H9 (cell line): Measurements from ENCODE around the gene TRIM26. TPM values are rescaled to one million over a fixed set of nuclear protein-coding genes. Genes with fewer than 3 reads are reported as not detected.
"Not testable (repeated sequence)": the region's sequence is repeated elsewhere in the genome, so short reads cannot be mapped to it uniquely, and the experiment has no call there.

ENCODE experiments used
- DNase-seq: peaks from one replicate; pipeline ENCODE4 v3.0.0-alpha.2; 2017
- H2AFZ ChIP-seq: one replicate; pipeline ENCODE4 v1.6.1; 2013; ENCODE audit warnings: mild to moderate bottlenecking, low read length, control low read depth, moderate library complexity
- H2AK5ac ChIP-seq: 2 replicates; pipeline ENCODE4 v1.6.1; 2013; ENCODE audit warnings: low read length, control low read depth, mixed read lengths; ENCODE audit not compliant: insufficient read length
- H2BK120ac ChIP-seq: one replicate; pipeline ENCODE4 v1.6.1; 2013; ENCODE audit warnings: low read depth, mild to moderate bottlenecking, low read length, control low read depth, inconsistent platforms; ENCODE audit not compliant: poor library complexity, severe bottlenecking
- H2BK12ac ChIP-seq: 2 replicates; pipeline ENCODE4 v1.6.1; 2013; ENCODE audit warnings: low read length, control low read depth, mixed read lengths, low read depth; ENCODE audit not compliant: insufficient read length
- H2BK15ac ChIP-seq: 2 replicates; pipeline ENCODE4 v1.6.1; 2013; ENCODE audit warnings: low read depth, low read length, control low read depth
- H2BK20ac ChIP-seq: one replicate; pipeline ENCODE4 v1.6.1; 2013; ENCODE audit warnings: low read depth, mild to moderate bottlenecking, low read length, control low read depth, inconsistent platforms; ENCODE audit not compliant: poor library complexity, severe bottlenecking
- H2BK5ac ChIP-seq: 2 replicates; pipeline ENCODE4 v1.6.1; 2013; ENCODE audit warnings: low read length, control low read depth, mixed read lengths; ENCODE audit not compliant: insufficient read length
- H3K14ac ChIP-seq: 2 replicates; pipeline ENCODE4 v1.6.1; 2013; ENCODE audit warnings: low read length, control low read depth; ENCODE audit not compliant: insufficient read depth
- H3K18ac ChIP-seq: 2 replicates; pipeline ENCODE4 v1.6.1; 2013; ENCODE audit warnings: low read depth, mild to moderate bottlenecking, mixed read lengths, low read length, control low read depth; ENCODE audit not compliant: insufficient read length
- H3K23ac ChIP-seq: 2 replicates; pipeline ENCODE4 v1.6.1; 2013; ENCODE audit warnings: low read length, control low read depth, mixed read lengths, low read depth; ENCODE audit not compliant: insufficient read length
- H3K23me2 ChIP-seq: 2 replicates; pipeline ENCODE4 v1.6.1; 2013; ENCODE audit warnings: low read depth, mild to moderate bottlenecking, mixed read lengths, low read length, control low read depth; ENCODE audit not compliant: insufficient read length, poor library complexity, severe bottlenecking
- H3K27ac ChIP-seq: 2 replicates; pipeline ENCODE4 v1.5.1; 2013; ENCODE audit warnings: low read length, control low read depth, mixed read lengths, low read depth; ENCODE audit not compliant: insufficient read length
- H3K27me3 ChIP-seq: 2 replicates; pipeline ENCODE4 v1.6.1; 2013; ENCODE audit warnings: low read length, control low read depth, inconsistent platforms; ENCODE audit not compliant: insufficient read depth
- H3K4ac ChIP-seq: 2 replicates; pipeline ENCODE4 v1.6.1; 2013; ENCODE audit warnings: low read depth, mild to moderate bottlenecking, control low read depth, inconsistent platforms, low read length, moderate library complexity
- H3K4me1 ChIP-seq: 2 replicates; pipeline ENCODE4 v1.6.1; 2013; ENCODE audit warnings: low read length, control low read depth, inconsistent platforms; ENCODE audit not compliant: insufficient read depth
- H3K4me2 ChIP-seq: 2 replicates; pipeline ENCODE4 v1.6.1; 2013; ENCODE audit warnings: low read length, control low read depth, mixed read lengths; ENCODE audit not compliant: insufficient read length, insufficient read depth
- H3K56ac ChIP-seq: 2 replicates; pipeline ENCODE4 v1.6.1; 2013; ENCODE audit warnings: low read depth, mild to moderate bottlenecking, mixed read lengths, low read length, control low read depth; ENCODE audit not compliant: insufficient read length
- H3K79me1 ChIP-seq: 2 replicates; pipeline ENCODE4 v1.6.1; 2013; ENCODE audit warnings: low read depth, mild to moderate bottlenecking, moderate library complexity, low read length, control low read depth, inconsistent platforms; ENCODE audit not compliant: insufficient read depth, poor library complexity, severe bottlenecking
- H3K79me2 ChIP-seq: 2 replicates; pipeline ENCODE4 v1.6.1; 2013; ENCODE audit warnings: low read length, control low read depth, inconsistent platforms; ENCODE audit not compliant: insufficient read depth
- H3K9ac ChIP-seq: 2 replicates; pipeline ENCODE4 v1.6.1; 2013; ENCODE audit warnings: low read length, control low read depth, mixed read lengths; ENCODE audit not compliant: insufficient read length; ENCODE audit errors: extremely low read depth
- H3K9me3 ChIP-seq: one replicate; pipeline ENCODE4 v1.6.1; 2013; ENCODE audit warnings: low read depth, low read length, inconsistent platforms; ENCODE audit not compliant: control insufficient read depth
- H3T11ph ChIP-seq: one replicate; pipeline ENCODE4 v1.6.1; 2013; ENCODE audit warnings: mild to moderate bottlenecking, low read length, control low read depth, inconsistent platforms
- H4K20me1 ChIP-seq: one replicate; pipeline ENCODE4 v1.6.1; 2013; ENCODE audit not compliant: control insufficient read depth, insufficient read length, insufficient read depth
- H4K5ac ChIP-seq: 2 replicates; pipeline ENCODE4 v1.6.1; 2013; ENCODE audit warnings: low read depth, mild to moderate bottlenecking, mixed read lengths, low read length, control low read depth; ENCODE audit not compliant: insufficient read length
- H4K8ac ChIP-seq: replicated peaks from 2 replicates; pipeline ENCODE4 v1.6.1; 2013; ENCODE audit warnings: low read length, control low read depth, mixed read lengths, low read depth; ENCODE audit not compliant: insufficient read length
- H4K91ac ChIP-seq: 2 replicates; pipeline ENCODE4 v1.6.1; 2013; ENCODE audit warnings: low read depth, mild to moderate bottlenecking, moderate library complexity, mixed read lengths, low read length, control low read depth; ENCODE audit not compliant: insufficient read length
- H3K27ac Mint-ChIP-seq, 3 experiments: 2 replicates in 2 of 3; 3 replicates in 1 of 3; pipeline ENCODE4 v1.8.0; 2020 to 2021; ENCODE audit warnings: mixed read lengths in 3 of 3, mild to moderate bottlenecking in 1 of 3, moderate library complexity in 1 of 3
- H3K27me3 Mint-ChIP-seq: 2 replicates; pipeline ENCODE4 v1.8.0; 2021; ENCODE audit warnings: low read depth, mild to moderate bottlenecking, moderate library complexity, mixed read lengths
- H3K36me3 Mint-ChIP-seq, 3 experiments: 2 replicates in 2 of 3; 3 replicates in 1 of 3; pipeline ENCODE4 v1.8.0; 2020 to 2021; ENCODE audit warnings: low read depth in 3 of 3, mixed read lengths in 3 of 3; ENCODE audit not compliant: insufficient read depth in 1 of 3
- H3K4me1 Mint-ChIP-seq, 2 experiments: 2 replicates each; pipeline ENCODE4 v1.8.0; 2020; ENCODE audit warnings: mixed read lengths in 2 of 2
- H3K4me3 Mint-ChIP-seq, 2 experiments: 2 replicates in 1 of 2; 3 replicates in 1 of 2; pipeline ENCODE4 v1.8.0; 2020 to 2021; ENCODE audit warnings: mild to moderate bottlenecking in 2 of 2, mixed read lengths in 2 of 2, moderate library complexity in 1 of 2
- H3K9me3 Mint-ChIP-seq, 2 experiments: 2 replicates in 1 of 2; 3 replicates in 1 of 2; pipeline ENCODE4 v1.8.0; 2020; ENCODE audit warnings: mild to moderate bottlenecking in 2 of 2, mixed read lengths in 2 of 2, moderate library complexity in 1 of 2
- WGBS: extraction: QIAGEN DNeasy Blood & Tissue Kit; methylation state at CpG from one replicate; pipeline ENCODE4 v1.1.7; 2013; ENCODE audit warnings: missing lambda C conversion rate, low lambda C conversion rate, mixed read lengths; ENCODE audit not compliant: insufficient read length; ENCODE audit errors: extremely low coverage; 5-methylcytosine and 5-hydroxymethylcytosine counted together
- total RNA-seq: library from RNA; stranded (reverse); gene quantifications from 2 replicates; pipeline ENCODE4 v1.2.1, GENCODE V29; 2021

Gene TRIM26
- total RNA-seq, 1 experiment from 2014 or later, result 35.8 TPM

- H3K4ac ChIP-seq, H3K23ac ChIP-seq, DNase-seq, H3K14ac ChIP-seq, H4K20me1 ChIP-seq, H3K27ac Mint-ChIP-seq, H3K9ac ChIP-seq, H3K4me2 ChIP-seq, H3K4me3 Mint-ChIP-seq, H3T11ph ChIP-seq, H4K5ac ChIP-seq, H3K23me2 ChIP-seq, H2BK20ac ChIP-seq, H4K91ac ChIP-seq, H3K4me1 Mint-ChIP-seq, H3K79me2 ChIP-seq, H2BK120ac ChIP-seq, H3K4me1 ChIP-seq, H3K27me3 ChIP-seq, H2AFZ ChIP-seq, H3K18ac ChIP-seq, H3K56ac ChIP-seq, H2AK5ac ChIP-seq, H2BK12ac ChIP-seq, H2BK15ac ChIP-seq, H3K27ac ChIP-seq, H4K8ac ChIP-seq, H2BK5ac ChIP-seq, H3K79me1 ChIP-seq: not testable (repeated sequence)
- Mint-ChIP-seq H3K9me3 (peaks cover 23 to 24% of the 10 kb centered on the region in 2 experiments), H3K36me3 (peaks cover 10 to 12% (median 12%) of the 10 kb centered on the region in 3 experiments; a peak in 5 of 7 replicates), H3K27me3 (peaks cover 10% of the 10 kb centered on the region)
- H3K9me3 ChIP-seq, result peaks cover 14% of the 10 kb centered on the region
- WGBS, result no CpG with 5 or more reads among the region's 6 CpGs
Measured at GRCh38 chr6:30221395-30221794, 8.2 kb upstream of the TRIM26 start.
